Activated CD8-positive, alpha-beta T cell treated with anti-CD3 and anti-CD28 coated beads, Interleukin-2, amount 10 ng/mL, durations not matched to agents 7 days and 5 days (primary cell): Measurements from ENCODE around the gene KCNIP2. TPM values are rescaled to one million over a fixed set of nuclear protein-coding genes. Genes with fewer than 3 reads are reported as not detected.
A peak's percentile ranks its signal among the peaks of the same experiment; 100 is the strongest.

Experiments used
- ATAC-seq: fragments of 150-1000 bp; cut with Tn5 transposase; one replicate; pipeline ENCODE4 v1.10.0; 2021; ENCODE audit warnings: moderate library complexity
- CTCF ChIA-PET: fragments of 350-600 bp; sonication (Branson Sonifier 250); formaldehyde crosslinking; loops from one replicate; lab custom pipeline; 2021; ENCODE audit warnings: antibody characterized with exemption; lab: Charles Lee
- POLR2A ChIA-PET: fragments of 350-600 bp; sonication (Branson Sonifier 250); formaldehyde crosslinking; loops from one replicate; lab custom pipeline; 2021; ENCODE audit warnings: antibody characterized with exemption; lab: Charles Lee
- DNase-seq: peaks from one replicate; pipeline ENCODE4 v3.0.0-alpha.2; 2020
- H3K27ac Mint-ChIP-seq: one replicate; pipeline ENCODE4 v1.8.0; 2021; ENCODE audit warnings: mild to moderate bottlenecking, mixed read lengths
- H3K27me3 Mint-ChIP-seq: one replicate; pipeline ENCODE4 v1.8.0; 2021; ENCODE audit warnings: low read depth, mixed read lengths
- H3K36me3 Mint-ChIP-seq: one replicate; pipeline ENCODE4 v1.8.0; 2021; ENCODE audit warnings: low read depth, mixed read lengths
- H3K4me1 Mint-ChIP-seq: one replicate; pipeline ENCODE4 v1.8.0; 2021; ENCODE audit warnings: low read depth, mixed read lengths
- H3K4me3 Mint-ChIP-seq: one replicate; pipeline ENCODE4 v1.8.0; 2021; ENCODE audit warnings: mild to moderate bottlenecking, mixed read lengths
- H3K9me3 Mint-ChIP-seq: one replicate; pipeline ENCODE4 v1.8.0; 2022; ENCODE audit warnings: mixed read lengths; ENCODE audit not compliant: insufficient read depth
- total RNA-seq, 2 experiments: library from RNA; stranded (reverse); gene quantifications; one replicate each; pipeline ENCODE4 v1.2.3, GENCODE V29; 2021

KCNIP2 gene
- total RNA-seq, 2 experiments from 2014 or later, result 1.9 to 2.7 TPM

DNA sequence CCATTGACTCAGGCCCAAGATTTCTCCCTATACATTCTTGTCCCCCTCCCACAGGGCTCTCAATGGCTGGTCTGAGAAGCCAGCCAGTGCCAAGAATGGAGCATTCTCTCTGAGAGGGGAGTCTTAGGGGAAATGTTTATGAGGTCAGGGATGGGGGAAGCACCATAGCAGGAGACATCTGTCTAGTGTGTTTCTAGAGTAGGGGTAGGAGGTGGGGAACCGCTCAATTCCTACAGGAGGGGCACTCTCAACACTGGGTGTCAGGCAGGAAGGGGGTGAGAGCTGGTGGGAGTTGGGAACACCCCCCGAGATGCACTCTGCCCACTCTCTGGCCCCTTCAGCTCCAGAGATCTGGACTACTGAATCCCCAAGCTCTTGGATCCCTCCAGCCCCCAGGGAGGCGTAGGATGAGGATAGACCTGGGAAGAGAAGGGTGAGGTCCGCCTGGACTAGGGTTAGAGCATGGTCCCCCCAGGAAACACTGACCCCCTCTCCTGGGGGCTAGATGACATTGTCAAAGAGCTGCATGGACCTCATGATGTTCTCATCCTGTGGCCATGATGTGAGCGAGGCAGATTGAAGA, 16.7 kb downstream of the KCNIP2 start:
- H3K27ac Mint-ChIP-seq, result no peak overlapping the region
- no peaks in the 10 kb centered on the region for H3K27me3 Mint-ChIP-seq
- H3K36me3 Mint-ChIP-seq, result peaks cover 3% of the 10 kb centered on the region
- H3K4me3 Mint-ChIP-seq, result no peak overlapping the region
- H3K4me1 Mint-ChIP-seq, result peaks cover 25% of the 10 kb centered on the region
- ATAC-seq (no peak), DNase-seq (no peak)
- H3K9me3 Mint-ChIP-seq, result no peaks in the 10 kb centered on the region
- ChIA-PET CTCF (interaction anchor here (1.4 to 2.7 kb wide), 2 partner anchors 9 to 14 kb away, joined by 5 to 16 read pairs; no protein-coding TSS in a partner anchor), POLR2A (interaction anchor here (0.6 to 4.8 kb wide), 3 partner anchors 9 kb away, joined by 3 to 49 read pairs (median 5); partner anchors contain the start of gene OGA)

DNA sequence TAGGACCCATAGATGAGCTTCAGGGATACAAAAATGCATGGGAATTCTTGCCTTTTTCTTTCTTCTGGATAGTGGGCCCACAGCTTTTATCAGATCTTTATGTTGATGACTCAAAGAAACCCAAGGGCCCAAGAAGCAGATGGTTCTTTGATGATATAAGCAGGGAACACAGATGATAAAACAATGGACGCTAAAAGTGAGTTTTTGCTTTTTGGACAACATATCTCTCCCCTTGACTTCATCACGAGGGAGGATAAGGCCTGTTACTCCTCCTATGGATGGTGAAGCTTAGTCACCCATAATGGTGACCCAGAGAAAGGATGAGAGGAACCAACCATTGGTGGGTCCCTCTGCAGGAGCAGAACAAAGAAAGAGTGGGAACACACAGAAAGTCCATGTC, 18.9 kb downstream of the KCNIP2 start:
- ATAC-seq (no peak), DNase-seq (no peak)
- CTCF ChIA-PET, result interaction anchor here (0.8 to 1.6 kb wide), 2 partner anchors 11 to 16 kb away, joined by 3 read pairs; no protein-coding TSS in a partner anchor
- Mint-ChIP-seq H3K27me3 (no peaks in the 10 kb centered on the region), H3K9me3 (no peaks in the 10 kb centered on the region), H3K36me3 (peaks cover 3% of the 10 kb centered on the region), H3K4me3 (no peak overlapping the region), H3K4me1 (peaks cover 4% of the 10 kb centered on the region), H3K27ac (no peak overlapping the region)
- POLR2A ChIA-PET, result no interaction called here

DNA sequence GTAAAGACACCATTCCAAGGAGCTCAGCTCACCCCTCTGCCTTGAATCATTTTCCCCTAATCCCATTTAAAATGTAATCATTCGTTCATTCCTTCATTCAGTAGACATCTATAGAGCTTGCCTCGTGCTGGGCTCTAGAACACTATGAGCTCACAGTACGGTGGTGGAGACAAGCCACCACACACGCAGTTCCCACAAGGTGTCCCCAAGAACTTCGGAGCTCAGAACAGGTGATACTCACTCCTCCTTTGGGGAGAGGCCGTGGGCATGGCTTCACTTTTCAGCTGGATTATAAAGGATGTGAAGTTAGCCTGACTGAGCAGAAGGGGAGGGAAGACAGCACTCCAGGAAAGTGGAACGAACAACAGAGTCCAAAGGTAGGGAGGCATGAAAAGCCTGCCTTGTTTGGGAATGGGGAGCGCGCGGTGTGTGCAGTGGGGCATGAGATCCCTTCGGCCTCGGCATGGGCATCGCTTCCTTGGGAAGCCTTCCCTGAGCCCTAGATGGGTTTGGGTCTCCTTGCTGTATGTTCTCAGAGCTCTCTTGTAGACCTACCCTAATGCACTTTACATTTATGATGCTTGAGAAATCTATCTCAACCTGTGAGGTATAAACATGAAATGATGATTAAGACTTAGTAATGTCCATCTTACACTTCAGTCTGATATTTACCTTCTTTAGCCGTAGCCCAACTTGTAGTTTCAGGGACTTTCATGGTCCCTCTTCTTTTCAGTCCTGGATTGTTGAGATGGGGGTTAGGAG, 24.5 kb downstream of the KCNIP2 start:
- Mint-ChIP-seq H3K4me1 (peaks cover 24% of the 10 kb centered on the region), H3K9me3 (no peaks in the 10 kb centered on the region), H3K4me3 (peak overlapping the region; percentile 96), H3K27ac (peak overlapping the region; percentile 99), H3K27me3 (no peaks in the 10 kb centered on the region), H3K36me3 (peaks cover 25% of the 10 kb centered on the region)
- POLR2A ChIA-PET, result interaction anchor here (0.8 to 2.9 kb wide), 19 partner anchors 7 to 300 kb away, joined by 3 to 49 read pairs (median 5); partner anchors contain the start of genes ARMH3, HPS6 and NPM3
- CTCF ChIA-PET, result interaction anchor here (0.8 to 4.2 kb wide), 11 partner anchors 14 to 665 kb away, joined by 3 to 42 read pairs (median 5); partner anchors contain the start of gene NPM3
- ATAC-seq (peak; percentile 45), DNase-seq (no peak)

DNA sequence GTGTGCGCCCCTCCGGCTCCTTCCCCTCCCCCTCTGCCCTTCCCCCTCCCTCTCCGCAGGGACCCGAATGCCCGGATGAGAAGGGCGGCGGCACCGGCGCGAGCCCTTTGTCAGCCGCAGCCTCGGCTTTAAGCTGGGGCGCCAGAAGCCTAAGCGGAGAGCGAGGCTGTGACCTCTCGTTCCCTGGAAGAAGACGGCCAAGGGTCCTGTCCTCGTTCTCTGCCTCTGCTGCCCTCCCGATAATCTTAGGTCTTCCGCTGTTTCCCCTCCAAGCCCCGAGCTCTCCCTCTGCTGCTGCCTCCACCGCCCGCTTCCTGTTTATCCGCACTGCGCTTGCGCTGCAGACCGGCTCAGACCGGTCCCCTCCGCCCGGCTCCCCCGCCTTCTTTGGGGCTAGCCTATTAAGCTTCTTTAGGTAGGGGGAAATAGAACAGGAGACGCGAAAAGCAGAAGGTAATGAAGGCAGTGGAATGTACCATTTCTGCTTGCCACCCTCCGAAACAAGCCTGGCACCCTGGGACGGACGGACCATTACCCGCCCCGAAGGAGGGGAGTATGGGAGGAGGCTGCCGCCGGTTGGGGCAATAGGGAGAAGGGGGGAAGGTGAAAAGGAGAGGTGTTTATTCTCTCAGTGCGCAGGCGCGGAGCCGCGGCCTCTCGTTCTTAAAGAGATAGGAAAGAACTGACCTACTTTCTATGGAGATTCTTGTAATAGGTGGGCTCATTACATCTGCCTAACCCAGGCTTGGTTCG, 25.3 kb downstream of the KCNIP2 start, which contains the start of gene OGA:
Gene OGA, minus strand, starts transcription at position 326 of the 753 bp plus-strand sequence. CDS start 422 bp downstream, outside the sequence.
- Mint-ChIP-seq H3K27ac (peak within 1 kb of the TSS; percentile 99), H3K4me1 (peaks cover 31% of the 10 kb centered on the region), H3K9me3 (no peaks in the 10 kb centered on the region), H3K27me3 (no peaks in the 10 kb centered on the region), H3K36me3 (peaks cover 31% of the 10 kb centered on the region), H3K4me3 (peak within 1 kb of the TSS; percentile 96)
- POLR2A ChIA-PET, result interaction anchor here (0.7 to 2.9 kb wide), 28 partner anchors 8 to 1447 kb away, joined by 3 to 49 read pairs (median 4); partner anchors contain the start of genes ARMH3, HPS6 and NPM3
- CTCF ChIA-PET, result interaction anchor here (1.1 to 4.2 kb wide), 10 partner anchors 15 to 297 kb away, joined by 3 to 42 read pairs (median 5); partner anchors contain the start of gene NPM3
- DNase-seq (peak; percentile 99), ATAC-seq (peak; percentile 93)

DNA sequence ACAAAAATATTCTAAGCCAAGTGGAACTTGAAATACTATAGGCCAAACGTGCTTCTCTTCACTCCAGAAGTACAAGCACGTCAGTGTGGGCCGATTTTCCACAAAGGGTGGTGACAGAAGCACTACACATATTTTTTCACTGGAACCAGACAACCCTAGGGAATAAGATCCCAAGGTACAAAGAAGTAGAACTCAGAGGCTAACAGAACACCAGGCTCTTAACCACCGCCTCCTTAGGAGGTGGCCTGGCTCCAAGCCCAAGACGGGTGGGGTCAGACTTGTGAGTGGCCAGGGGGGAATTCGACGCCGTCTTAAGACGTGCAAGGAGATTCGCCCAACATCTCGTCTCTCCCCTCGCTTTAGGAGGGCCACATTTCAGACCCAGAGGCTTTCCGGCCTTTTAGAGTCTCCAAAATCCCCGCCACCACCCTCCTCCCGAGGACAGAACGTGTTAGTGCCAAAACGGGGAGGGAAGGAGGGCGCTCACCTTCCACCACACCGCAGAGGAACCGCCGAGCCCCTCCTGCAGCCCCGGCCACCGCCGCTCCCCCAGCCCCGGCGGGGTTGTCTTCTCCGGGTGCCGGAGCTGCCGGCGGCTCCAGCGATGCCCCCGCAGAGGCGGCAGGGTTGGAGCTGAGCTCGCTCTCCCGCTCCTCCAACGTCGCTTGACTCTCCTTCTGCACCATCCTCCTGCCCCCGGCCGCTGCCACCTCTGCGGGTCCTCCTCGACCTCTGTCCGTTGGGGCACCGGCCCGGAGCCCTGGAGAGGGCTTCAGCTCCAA, 26.1 kb downstream of the KCNIP2 start:
- H3K27ac Mint-ChIP-seq, result peak overlapping the region; percentile 99
- H3K9me3 Mint-ChIP-seq, result no peaks in the 10 kb centered on the region
- H3K4me3 Mint-ChIP-seq, result peak overlapping the region; percentile 96
- CTCF ChIA-PET, result interaction anchor here (1.6 to 4.2 kb wide), 7 partner anchors 19 to 37 kb away, joined by 4 to 42 read pairs (median 9); partner anchors contain the start of gene NPM3
- H3K4me1 Mint-ChIP-seq, result peaks cover 38% of the 10 kb centered on the region
- DNase-seq (peak; percentile 58), ATAC-seq (peak; percentile 25)
- peaks cover 36% of the 10 kb centered on the region for H3K36me3 Mint-ChIP-seq
- H3K27me3 Mint-ChIP-seq, result no peaks in the 10 kb centered on the region
- POLR2A ChIA-PET, result interaction anchor here (0.6 to 2.9 kb wide), 26 partner anchors 9 to 1447 kb away, joined by 3 to 49 read pairs (median 4); partner anchors contain the start of genes HPS6, LDB1 and NPM3

DNA sequence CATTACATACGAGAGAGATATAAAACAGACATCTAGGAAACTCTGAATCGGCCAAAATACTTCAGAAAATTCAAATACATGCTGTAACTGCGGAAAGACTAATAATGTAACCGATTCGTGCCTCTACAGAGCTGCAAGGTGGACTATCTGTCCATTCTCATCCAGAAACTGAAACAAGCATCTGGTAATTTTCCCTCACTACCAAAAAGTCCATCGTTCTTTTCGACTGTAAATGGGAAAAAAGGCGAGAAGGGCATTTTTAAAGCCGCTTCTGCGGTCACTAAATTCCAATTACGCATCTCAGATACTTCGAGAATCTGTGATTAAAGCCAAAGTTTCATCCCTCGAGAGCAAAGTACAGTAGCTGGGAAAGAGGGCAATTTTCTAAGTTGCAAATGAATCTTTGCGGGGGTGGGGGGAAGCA, 26.7 kb downstream of the KCNIP2 start:
- Mint-ChIP-seq H3K27me3 (no peaks in the 10 kb centered on the region), H3K4me3 (peak overlapping the region; percentile 96), H3K4me1 (peaks cover 38% of the 10 kb centered on the region), H3K27ac (peak overlapping the region; percentile 99), H3K9me3 (no peaks in the 10 kb centered on the region), H3K36me3 (peaks cover 39% of the 10 kb centered on the region)
- ChIA-PET POLR2A (interaction anchor here (0.6 to 2.9 kb wide), 11 partner anchors 12 to 303 kb away, joined by 3 to 18 read pairs (median 4); partner anchors contain the start of genes ARMH3, LDB1 and NPM3), CTCF (interaction anchor here (1.0 to 3.7 kb wide), 5 partner anchors 19 to 42 kb away, joined by 4 to 22 read pairs (median 6); no protein-coding TSS in a partner anchor)
- DNase-seq (no peak), ATAC-seq (no peak)

DNA sequence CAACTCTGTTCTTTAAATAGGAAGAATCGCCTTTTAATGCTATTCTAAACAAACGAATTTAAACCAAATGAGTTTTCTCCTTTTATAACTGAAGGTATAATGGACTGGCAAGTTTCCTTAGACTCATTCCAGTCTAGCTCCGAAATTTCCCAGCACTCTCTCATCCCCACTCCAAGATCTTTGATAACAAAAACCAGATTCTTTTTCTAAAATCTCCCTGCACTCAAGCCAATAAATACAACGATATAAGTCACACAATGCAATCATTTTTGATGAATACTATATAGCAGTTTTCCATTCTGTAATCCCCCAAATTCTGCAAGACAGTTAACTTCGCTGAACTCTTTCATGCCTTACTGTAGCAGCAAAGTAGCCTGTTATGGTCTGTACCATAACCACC, 27.2 kb downstream of the KCNIP2 start:
- peaks cover 38% of the 10 kb centered on the region for H3K4me1 Mint-ChIP-seq

DNA sequence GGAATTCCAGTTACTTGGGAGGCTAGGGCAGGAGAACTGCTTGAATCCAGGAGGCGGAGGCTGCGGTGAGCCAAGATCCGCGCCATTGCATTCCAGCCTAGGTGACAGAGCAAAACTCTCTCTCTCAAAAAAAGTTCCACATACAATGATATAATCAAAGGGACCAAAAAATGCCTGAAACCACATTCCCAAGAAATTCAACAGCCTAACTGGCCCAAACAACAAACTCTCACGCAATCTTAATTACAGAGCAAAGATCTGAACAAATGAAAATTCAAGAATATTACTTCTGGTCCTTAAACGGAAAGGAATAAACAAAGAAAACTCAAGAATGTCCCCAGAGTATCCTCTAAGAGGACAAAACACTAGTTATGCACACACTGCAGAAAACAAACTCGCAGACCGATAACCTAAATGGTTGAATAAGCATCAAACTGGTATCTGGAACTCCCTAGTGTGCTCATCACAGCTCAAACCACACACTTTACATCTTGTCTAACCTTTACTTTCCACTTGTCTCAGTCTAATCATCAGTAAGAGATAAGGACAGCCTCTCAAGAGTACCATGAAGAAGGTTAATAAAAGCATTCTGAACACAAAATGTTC, 29.0 kb downstream of the KCNIP2 start:
- H3K27ac Mint-ChIP-seq, result peak overlapping the region; percentile 80
- peaks cover 38% of the 10 kb centered on the region for H3K4me1 Mint-ChIP-seq
- no peak for ATAC-seq
- ChIA-PET POLR2A (no interaction called here), CTCF (interaction anchor here (0.5 to 3.6 kb wide), 5 partner anchors 21 to 301 kb away, joined by 3 to 22 read pairs (median 3); no protein-coding TSS in a partner anchor)
- H3K36me3 Mint-ChIP-seq, result peaks cover 51% of the 10 kb centered on the region
- no peaks in the 10 kb centered on the region for H3K27me3 Mint-ChIP-seq
- no peak for DNase-seq
- no peaks in the 10 kb centered on the region for H3K9me3 Mint-ChIP-seq
- peak overlapping the region; percentile 96 for H3K4me3 Mint-ChIP-seq

More for the DNA sequence above, 27.2 kb downstream of the KCNIP2 start:
- Mint-ChIP-seq H3K4me3 (peak overlapping the region; percentile 96), H3K27me3 (no peaks in the 10 kb centered on the region), H3K27ac (peak overlapping the region; percentile 88), H3K36me3 (peaks cover 40% of the 10 kb centered on the region), H3K9me3 (no peaks in the 10 kb centered on the region)
- POLR2A ChIA-PET, result interaction anchor here (0.8 to 2.9 kb wide), 6 partner anchors 12 to 239 kb away, joined by 3 to 12 read pairs (median 3); partner anchors contain the start of gene ARMH3
- ATAC-seq, result no peak
- CTCF ChIA-PET, result interaction anchor here (1.0 to 3.6 kb wide), 5 partner anchors 24 to 193 kb away, joined by 4 to 22 read pairs (median 6); no protein-coding TSS in a partner anchor
- DNase-seq, result no peak

DNA sequence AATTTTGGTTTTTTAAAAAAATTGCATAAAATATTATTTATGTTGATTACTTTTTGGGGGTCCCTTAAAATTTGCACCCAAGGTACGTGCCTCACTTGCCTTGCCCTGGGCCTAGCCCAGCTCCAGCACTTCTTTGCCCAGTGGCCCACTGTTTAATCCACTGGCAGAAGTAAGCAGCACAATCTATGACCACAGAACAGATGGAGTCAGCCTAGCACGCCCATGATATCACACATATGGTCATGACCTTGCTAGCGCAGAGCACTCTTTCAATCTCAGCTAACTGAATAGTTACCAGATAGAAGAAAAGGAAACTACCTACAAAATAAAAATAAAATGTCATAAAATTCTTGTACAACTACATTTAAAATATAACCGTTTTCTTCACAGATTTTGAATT, 31.0 kb downstream of the KCNIP2 start:
- Mint-ChIP-seq H3K27ac (no peak overlapping the region), H3K4me3 (no peak overlapping the region), H3K36me3 (peaks cover 60% of the 10 kb centered on the region), H3K4me1 (peaks cover 34% of the 10 kb centered on the region), H3K27me3 (no peaks in the 10 kb centered on the region), H3K9me3 (no peaks in the 10 kb centered on the region)
- DNase-seq, result no peak
- ATAC-seq, result no peak
- POLR2A ChIA-PET, result no interaction called here
- CTCF ChIA-PET, result interaction anchor here (0.6 to 1.8 kb wide), 5 partner anchors 28 to 253 kb away, joined by 3 to 8 read pairs (median 3); no protein-coding TSS in a partner anchor

DNA sequence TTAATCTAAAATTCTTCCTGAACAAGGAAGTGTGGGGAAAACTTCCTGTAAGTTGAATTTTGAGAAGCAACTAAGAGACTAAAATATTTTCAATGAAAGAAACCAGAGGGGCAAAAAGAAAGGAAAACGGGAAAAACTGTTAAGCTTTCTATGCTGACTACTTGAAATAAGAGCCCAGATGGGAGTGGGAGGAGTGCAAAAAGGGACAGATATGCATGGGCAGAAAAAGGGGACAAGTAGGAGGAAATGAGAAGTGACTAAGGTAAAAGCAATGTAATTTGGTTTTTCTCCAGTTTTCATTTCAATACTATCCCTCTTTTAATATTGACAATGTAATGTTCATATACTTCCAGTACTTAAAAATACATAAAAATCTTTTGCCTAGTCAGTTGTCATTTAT, 36.4 kb downstream of the KCNIP2 start:
- no peak overlapping the region for H3K27ac Mint-ChIP-seq
- POLR2A ChIA-PET, result interaction anchor here (1.3 kb wide), 1 partner anchor 24 kb away, joined by 4 read pairs; the partner anchor contains the start of gene NPM3
- peaks cover 48% of the 10 kb centered on the region for H3K36me3 Mint-ChIP-seq
- CTCF ChIA-PET, result no interaction called here
- no peaks in the 10 kb centered on the region for H3K27me3 Mint-ChIP-seq
- H3K9me3 Mint-ChIP-seq, result no peaks in the 10 kb centered on the region
- no peak for ATAC-seq
- H3K4me1 Mint-ChIP-seq, result peaks cover 5% of the 10 kb centered on the region
- no peak for DNase-seq
- no peak overlapping the region for H3K4me3 Mint-ChIP-seq
